Psoas muscle (tissue), 8 donors: ENCODE measurements around the gene PRAC1. TPM values are rescaled to one million over a fixed set of nuclear protein-coding genes. Genes with fewer than 3 reads are reported as not detected.

Experiments
- ATAC-seq, 4 donors: fragments of 200-7000 bp; cut with Tn5 transposase; one replicate each; pipeline ENCODE4 v1.9.1; 2020; ENCODE audit warnings: moderate library complexity in 3 of 4, mild to moderate bottlenecking in 2 of 4
- DNase-seq, 2 donors: peaks; one replicate each; pipeline ENCODE4 v3.0.0-alpha.2; 2020
- H3K27ac ChIP-seq: fragments of 200-600 bp; one replicate; pipeline ENCODE4 v1.8.0; 2022
- H3K27me3 ChIP-seq, 3 donors: fragments of 200-600 bp in 1 of 3; one replicate each; pipeline versions ENCODE4 v1.6.1 to v1.8.0; 2013 to 2022; ENCODE audit warnings: low read length in 2 of 3, mild to moderate bottlenecking in 2 of 3, moderate library complexity in 1 of 3; ENCODE audit not compliant: insufficient read depth in 3 of 3
- H3K36me3 ChIP-seq, 2 donors: fragments of 200-600 bp in 1 of 2; one replicate each; pipeline versions ENCODE4 v1.6.1 to v1.8.0; 2013 to 2022; ENCODE audit warnings: low read depth in 1 of 2, mild to moderate bottlenecking in 1 of 2, moderate library complexity in 1 of 2; ENCODE audit not compliant: insufficient read depth in 1 of 2
- H3K4me1 ChIP-seq: fragments of 200-600 bp; one replicate; pipeline ENCODE4 v1.8.0; 2022
- H3K4me3 ChIP-seq: fragments of 200-600 bp; one replicate; pipeline ENCODE4 v1.8.0; 2022; ENCODE audit warnings: mild to moderate bottlenecking
- H3K9me3 ChIP-seq: fragments of 200-600 bp; one replicate; pipeline ENCODE4 v1.8.0; 2022
- WGBS, 3 donors: extraction: QIAGEN DNeasy Blood & Tissue Kit; methylation state at CpG; one replicate each; pipeline versions ENCODE4 v1.1.6 to v1.1.7; 2013; 5-methylcytosine and 5-hydroxymethylcytosine counted together
- intact Hi-C, 2 donors: fragments of 100-400 bp; cut with DNase I; formaldehyde crosslinking; loops; one replicate each; pipeline versions ENCODE4 v1.11.0 to v1.14.2; 2022
- polyA plus RNA-seq, 3 donors: library from polyadenylated mRNA; stranded (reverse); fragments of 200-250 nt; gene quantifications; one replicate each; pipeline ENCODE4 v1.2.3, GENCODE V29; 2013
- total RNA-seq, 4 donors: library from RNA; stranded (reverse); fragmentation: NEBNext Ultra II Directional in 2 of 4; extraction: Animal tissue kit (Norgen Biotek cat#: 25700) in 2 of 4; gene quantifications; one replicate each; pipeline versions ENCODE4 v1.2.1 to v1.2.4, GENCODE V29; 2021 to 2023
- TF ChIP-seq, protein P1 (sequence below): fragments of 200-600 bp; IDR thresholded peaks from one replicate; pipeline ENCODE4 v1.8.0; 2022; ENCODE audit warnings: antibody characterized with exemption
- donor health status: healthy with polysubstance abuse.
- donor health status: DM: no; HTN: no; CAD: no; lungs with moderate emphysema.
- donor health status: Bipolar disorder and iron deficiency.
- donor health status: healthy.
- donor health status: DM: yes; HTN: yes; CAD: no.
- donor health status: DM: no; HTN: no; CAD: no.
- donor health status: DM: no; HTN: no; CAD: no.
- donor health status: DM: yes; HTN: yes; CAD: no.

The PRAC1 gene
- total and polyA plus RNA-seq, 7 donors, result not detected

DNA sequence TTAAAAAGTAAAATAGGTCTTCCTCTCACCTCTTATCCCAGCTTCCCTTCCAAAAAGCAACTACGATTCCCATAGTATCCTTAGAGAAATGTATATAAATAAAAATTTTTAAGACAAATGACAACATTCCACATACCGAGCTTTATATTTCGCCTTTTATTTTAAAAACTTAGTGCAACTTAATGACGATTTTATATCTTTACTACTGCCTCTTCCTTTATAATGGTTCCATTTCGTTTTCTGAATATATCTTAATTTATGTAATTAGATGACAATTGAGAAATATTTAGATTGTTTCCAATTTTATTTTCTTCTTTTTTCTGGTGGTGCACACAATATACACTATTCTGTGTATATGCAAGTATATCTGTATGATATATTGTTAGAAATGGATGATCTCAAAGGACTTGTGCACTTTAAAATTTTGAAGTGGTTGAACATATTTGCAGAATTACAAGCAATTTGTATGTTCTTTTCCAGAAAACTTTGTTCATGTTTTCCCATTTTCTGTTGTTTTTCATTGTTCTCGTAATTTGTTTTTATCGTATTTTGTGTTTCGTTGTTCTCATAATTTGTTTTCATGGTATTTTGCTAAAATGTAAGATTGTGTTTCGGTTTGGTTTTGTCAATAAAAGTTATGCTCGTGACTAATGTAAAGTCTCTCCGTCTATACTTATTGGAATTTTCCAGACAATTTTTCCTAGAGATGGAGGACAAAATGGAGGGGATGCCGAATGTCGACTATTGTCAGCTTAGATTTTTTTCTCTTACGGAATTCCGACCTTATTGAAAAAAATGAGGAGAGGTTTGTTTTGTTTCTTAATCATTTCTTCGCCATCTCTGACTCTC lies 26.6 kb upstream of the PRAC1 start:
- DNase-seq (no peak), ATAC-seq (no peak)
- intact Hi-C loops, result no loop called here
- H3K27ac ChIP-seq, result no peak overlapping the region
- H3K36me3 ChIP-seq, result no peaks in the 10 kb centered on the region
- peaks cover 11 to 98% (median 37%) of the 10 kb centered on the region in 3 donors for H3K27me3 ChIP-seq
- TF ChIP-seq, protein P1, sequence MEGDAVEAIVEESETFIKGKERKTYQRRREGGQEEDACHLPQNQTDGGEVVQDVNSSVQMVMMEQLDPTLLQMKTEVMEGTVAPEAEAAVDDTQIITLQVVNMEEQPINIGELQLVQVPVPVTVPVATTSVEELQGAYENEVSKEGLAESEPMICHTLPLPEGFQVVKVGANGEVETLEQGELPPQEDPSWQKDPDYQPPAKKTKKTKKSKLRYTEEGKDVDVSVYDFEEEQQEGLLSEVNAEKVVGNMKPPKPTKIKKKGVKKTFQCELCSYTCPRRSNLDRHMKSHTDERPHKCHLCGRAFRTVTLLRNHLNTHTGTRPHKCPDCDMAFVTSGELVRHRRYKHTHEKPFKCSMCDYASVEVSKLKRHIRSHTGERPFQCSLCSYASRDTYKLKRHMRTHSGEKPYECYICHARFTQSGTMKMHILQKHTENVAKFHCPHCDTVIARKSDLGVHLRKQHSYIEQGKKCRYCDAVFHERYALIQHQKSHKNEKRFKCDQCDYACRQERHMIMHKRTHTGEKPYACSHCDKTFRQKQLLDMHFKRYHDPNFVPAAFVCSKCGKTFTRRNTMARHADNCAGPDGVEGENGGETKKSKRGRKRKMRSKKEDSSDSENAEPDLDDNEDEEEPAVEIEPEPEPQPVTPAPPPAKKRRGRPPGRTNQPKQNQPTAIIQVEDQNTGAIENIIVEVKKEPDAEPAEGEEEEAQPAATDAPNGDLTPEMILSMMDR, result no peak
- 25 to 30% (median 28%) methylated on average over 16 of the region's 16 CpGs for WGBS, 3 donors
- H3K9me3 ChIP-seq, result no peaks in the 10 kb centered on the region
- no peak overlapping the region for H3K4me3 ChIP-seq
- no peaks in the 10 kb centered on the region for H3K4me1 ChIP-seq

DNA sequence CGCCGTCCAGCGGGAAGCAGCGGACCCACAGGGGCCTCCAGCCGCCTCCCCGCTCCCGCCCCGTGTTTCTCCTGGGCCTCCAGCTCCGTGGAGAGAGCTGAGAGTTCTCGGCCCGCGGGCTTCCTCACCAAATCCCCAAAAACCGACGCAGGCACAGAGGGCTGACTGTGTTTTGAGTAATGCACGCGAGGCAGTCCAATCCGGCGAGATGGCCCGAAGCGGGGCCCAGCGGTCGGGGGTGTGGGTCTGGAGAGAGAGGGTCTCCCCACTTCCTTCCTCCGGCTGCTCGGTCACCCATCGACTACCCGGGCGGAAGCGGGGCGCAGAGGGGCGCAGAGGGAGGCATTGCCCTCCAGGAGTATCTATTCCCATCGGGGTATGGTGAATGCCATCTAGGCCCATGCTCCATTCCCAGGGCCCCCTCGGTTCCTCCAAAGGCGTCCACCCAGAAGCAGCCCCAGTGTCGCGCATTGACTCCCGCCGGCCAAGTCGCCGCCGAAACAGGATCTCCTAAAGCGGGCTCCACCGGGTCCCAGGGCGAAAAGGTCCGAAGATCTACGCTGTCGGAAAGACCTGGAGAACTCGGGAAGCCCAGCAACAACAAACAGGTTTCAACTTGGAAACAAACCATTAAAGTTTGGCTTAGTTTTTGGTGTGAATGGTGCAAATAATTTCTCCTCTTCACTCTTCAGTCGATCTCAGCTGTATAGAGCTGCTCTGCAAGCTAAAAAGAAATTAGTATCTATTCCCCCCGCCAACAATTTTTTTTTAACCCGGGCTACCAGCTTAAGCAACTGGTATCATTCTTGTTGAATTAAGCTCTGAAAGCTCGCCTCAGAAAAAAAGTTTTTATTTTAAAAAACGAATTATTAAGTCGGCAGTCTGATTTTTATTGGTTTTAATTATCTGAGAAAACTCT lies 25.4 kb upstream of the PRAC1 start:
- WGBS, 3 donors, result 7 to 9% (median 8%) methylated on average over 51 to 53 of the region's 53 CpGs
- ATAC-seq (no peak), DNase-seq (no peak)
- intact Hi-C loops, result no loop called here
- TF ChIP-seq, protein P1, result no peak
- Histone ChIP-seq H3K4me3 (no peak overlapping the region), H3K27ac (no peak overlapping the region), H3K27me3 (peaks cover 11 to 98% (median 32%) of the 10 kb centered on the region in 3 donors), H3K9me3 (no peaks in the 10 kb centered on the region), H3K4me1 (no peaks in the 10 kb centered on the region), H3K36me3 (no peaks in the 10 kb centered on the region)

DNA sequence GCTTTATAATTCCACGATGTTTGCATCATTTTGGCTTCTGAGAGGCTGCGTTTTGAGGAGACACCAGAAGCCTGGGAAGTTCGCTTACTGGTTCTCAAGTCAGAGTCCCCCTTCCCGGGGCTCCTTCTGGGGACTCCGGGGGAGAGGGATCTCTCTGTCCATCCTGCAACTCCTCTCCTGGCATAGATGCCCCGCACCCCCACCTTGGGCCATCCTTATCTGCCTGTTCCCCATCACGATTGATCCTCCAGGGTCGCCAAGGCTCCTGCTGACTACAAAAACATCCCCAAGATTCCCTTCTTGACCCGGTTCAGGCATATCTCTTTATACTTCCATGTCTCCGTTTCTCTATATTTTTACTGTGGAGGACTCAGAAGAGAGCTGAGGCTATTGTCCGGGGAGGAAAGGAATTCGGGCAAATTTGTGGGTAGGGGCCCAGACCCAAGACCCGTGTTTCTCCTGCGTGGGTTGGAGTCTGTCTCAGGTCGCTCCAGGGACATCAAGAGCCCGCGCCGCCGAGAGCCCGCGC lies 24.7 kb upstream of the PRAC1 start:
- no peak for ATAC-seq
- no peaks in the 10 kb centered on the region for H3K9me3 ChIP-seq
- intact Hi-C loops, result no loop called here
- H3K27ac ChIP-seq, result no peak overlapping the region
- H3K27me3 ChIP-seq, result peaks cover 11 to 98% (median 30%) of the 10 kb centered on the region in 3 donors
- TF ChIP-seq, protein P1, result no peak
- H3K4me1 ChIP-seq, result no peaks in the 10 kb centered on the region
- no peak for DNase-seq
- WGBS, 3 donors, result 2 to 6% (median 4%) methylated on average over 21 of the region's 21 CpGs
- no peaks in the 10 kb centered on the region for H3K36me3 ChIP-seq
- no peak overlapping the region for H3K4me3 ChIP-seq

DNA sequence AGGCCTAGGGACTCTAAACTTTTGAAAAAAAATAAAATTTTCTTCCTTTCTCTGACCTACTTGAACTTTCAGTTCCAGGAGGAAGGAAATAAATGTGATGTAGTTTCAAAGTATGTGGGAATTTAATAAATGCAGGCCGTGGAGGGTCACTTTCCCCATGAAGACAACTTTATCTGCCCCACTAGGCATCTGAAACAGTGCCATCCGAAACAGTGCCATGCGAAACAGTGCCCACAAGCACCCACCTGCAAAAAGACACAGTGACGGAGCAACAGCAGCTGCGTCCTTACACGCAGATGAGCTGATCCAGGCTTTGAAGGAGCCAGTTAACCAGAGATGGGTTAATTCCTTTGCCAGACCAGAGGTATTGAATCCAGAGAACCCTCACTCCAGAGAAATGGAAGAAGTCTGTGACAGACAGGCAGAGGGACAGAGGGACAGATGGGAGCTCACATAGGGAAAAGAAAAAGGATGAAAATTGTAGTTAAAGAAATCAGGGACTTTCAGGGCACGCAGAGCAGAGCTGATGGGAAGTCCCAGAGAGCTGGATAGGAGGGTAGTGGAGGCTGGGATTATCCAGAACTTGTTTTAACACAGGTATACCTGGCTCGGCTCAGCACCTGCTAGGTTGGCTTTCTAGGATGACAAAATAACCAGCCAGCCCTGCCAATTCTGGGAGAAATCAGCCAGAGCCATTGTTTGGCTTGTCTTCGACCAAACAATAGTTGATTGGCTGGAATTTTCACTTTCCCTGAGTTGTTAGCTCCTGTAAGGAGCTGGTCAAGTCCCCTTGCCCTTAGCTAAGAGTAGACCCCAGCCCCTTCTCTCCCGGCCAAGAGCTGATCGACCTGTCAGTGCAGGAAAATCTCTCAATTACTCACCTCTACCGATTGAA lies 23.3 kb upstream of the PRAC1 start:
- Histone ChIP-seq H3K4me1 (no peaks in the 10 kb centered on the region), H3K36me3 (no peaks in the 10 kb centered on the region), H3K27me3 (peaks cover 11 to 98% (median 27%) of the 10 kb centered on the region in 3 donors), H3K4me3 (no peak overlapping the region), H3K9me3 (no peaks in the 10 kb centered on the region), H3K27ac (no peak overlapping the region)
- intact Hi-C loops, result no loop called here
- DNase-seq, result no peak
- no peak for ATAC-seq
- TF ChIP-seq, protein P1, result no peak
- 12 to 23% (median 21%) methylated on average over 12 of the region's 12 CpGs for WGBS, 3 donors
